ENCODE results near the gene CBARP.

CBARP gene

DNA sequence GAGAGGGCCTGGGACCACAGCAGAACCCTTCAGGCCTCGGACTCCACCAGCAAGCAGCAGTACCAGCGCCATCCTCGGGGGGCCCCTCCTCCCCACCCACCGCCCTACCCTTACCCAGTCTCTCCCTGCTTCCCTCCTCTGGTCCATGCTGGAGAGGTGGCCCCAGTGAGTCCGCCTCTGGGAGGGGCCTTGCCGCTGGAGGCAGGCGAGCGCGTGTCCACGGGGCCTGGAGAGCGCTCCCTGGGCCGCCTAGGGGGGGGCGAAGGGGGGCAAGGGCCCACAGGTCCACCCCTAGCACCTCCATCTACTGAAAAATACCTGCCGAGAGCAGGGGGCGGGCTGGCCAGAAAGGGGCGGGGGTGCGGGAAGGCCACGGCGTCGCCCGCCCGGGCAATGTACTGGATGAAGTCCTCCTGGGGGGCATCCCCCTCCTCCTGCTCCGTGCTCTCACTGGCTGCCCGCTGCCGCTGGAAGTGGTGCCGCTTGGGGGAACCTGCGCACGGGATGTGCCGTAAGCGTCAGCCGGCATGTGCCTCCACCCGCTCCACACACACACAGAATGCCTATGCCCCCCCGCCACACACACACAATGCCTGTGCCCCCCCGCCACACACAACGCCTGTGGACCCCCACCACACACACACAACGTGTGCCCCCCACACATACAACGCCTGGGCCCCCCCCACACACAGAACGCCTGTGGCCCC, 6.9 kb downstream of the CBARP start:
- ChIA-PET CTCF (no interaction called here), POLR2A (no interaction called here)
- Histone ChIP-seq H3K4me1 (ENCODE audit: control extremely low read depth in 1 of 4, control insufficient read depth in 4 of 4, insufficient read depth in 4 of 4, low read length in 3 of 4) (peaks cover 0 to 13% (median 5%) of the 10 kb centered on the region in 4 experiments), H3K27me3 (replicated peaks in 2 of 5; ENCODE audit: control insufficient read depth in 4 of 5, insufficient read depth in 5 of 5, low read length in 4 of 5) (peaks cover 0 to 8% (median 0%) of the 10 kb centered on the region in 5 experiments), H3K27ac (ENCODE audit: insufficient read depth in 1 of 2, low read depth in 1 of 2, low read length in 2 of 2, poor library complexity in 1 of 2, severe bottlenecking in 2 of 2) (no peak overlapping the region), H3K4me3 (ENCODE audit: control insufficient read depth in 1 of 7, extremely low read depth in 1 of 7, insufficient read depth in 4 of 7, low read depth in 2 of 7, low read length in 6 of 7) (no peak overlapping the region), H3K9me3 (ENCODE audit: control extremely low read depth in 1 of 5, control insufficient read depth in 4 of 5, insufficient read depth in 2 of 5, low read depth in 1 of 5, low read length in 4 of 5) (no peaks in the 10 kb centered on the region), H3K36me3 (ENCODE audit: control insufficient read depth in 4 of 4, insufficient read depth in 4 of 4, low read length in 3 of 4) (peaks cover 2 to 24% (median 12%) of the 10 kb centered on the region in 4 experiments)
- DNase-seq = no peak
- WGBS (ENCODE audit: insufficient coverage) = 93% methylated on average over 8 of the region's 38 CpGs

DNA sequence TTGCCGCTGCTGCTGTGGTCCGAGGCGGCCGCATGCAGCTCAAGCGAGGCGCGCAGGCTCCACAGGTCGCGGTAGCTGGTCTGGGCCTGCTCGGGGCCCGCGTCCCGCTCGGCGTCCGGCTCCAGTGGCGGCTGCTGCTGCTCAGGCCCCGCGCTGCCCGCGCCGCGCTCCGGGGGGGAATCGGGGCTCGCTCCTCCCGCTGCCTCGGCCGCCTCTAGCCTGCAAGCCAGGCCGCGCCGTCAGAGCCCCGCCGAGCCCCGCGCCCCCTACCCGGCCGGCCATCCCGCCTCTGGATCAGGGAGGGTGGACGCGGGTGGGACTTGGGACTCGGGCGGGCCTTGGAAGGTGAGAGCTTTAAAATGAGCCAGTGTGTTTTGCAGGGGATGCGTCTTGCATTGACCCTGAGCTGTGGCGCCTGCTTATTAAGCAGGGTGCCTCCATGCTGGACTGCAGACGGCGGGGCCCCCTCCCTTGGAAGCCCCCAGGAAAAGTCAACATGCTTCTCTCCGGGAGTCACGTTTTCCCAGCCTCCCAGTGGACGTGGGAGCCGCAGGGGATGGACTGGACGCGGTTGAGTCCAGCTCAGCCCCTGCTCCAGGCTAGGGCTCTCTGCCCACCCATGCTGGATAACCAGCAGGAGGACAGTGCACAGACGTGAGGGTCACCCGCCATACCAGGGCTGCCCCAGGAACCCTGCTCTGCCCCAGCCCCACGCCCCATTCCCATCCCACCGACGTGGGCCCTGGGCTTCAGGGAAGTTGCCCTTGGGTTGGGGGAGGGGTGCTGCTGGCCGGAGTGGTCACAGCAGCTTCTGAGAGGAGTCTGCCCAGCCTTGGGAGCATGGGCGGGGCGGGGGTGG, 7.7 kb downstream of the CBARP start:
- DNase-seq = no peak
- peaks cover 0 to 13% (median 5%) of the 10 kb centered on the region in 4 experiments for H3K4me1 ChIP-seq (ENCODE audit: control extremely low read depth in 1 of 4, control insufficient read depth in 4 of 4, insufficient read depth in 4 of 4, low read length in 3 of 4)
- no peak overlapping the region for H3K27ac ChIP-seq (ENCODE audit: insufficient read depth in 1 of 2, low read depth in 1 of 2, low read length in 2 of 2, poor library complexity in 1 of 2, severe bottlenecking in 2 of 2)
- H3K9me3 ChIP-seq (ENCODE audit: control extremely low read depth in 1 of 5, control insufficient read depth in 4 of 5, insufficient read depth in 2 of 5, low read depth in 1 of 5, low read length in 4 of 5) = no peaks in the 10 kb centered on the region
- peaks cover 0 to under 1% (median 0%) of the 10 kb centered on the region in 5 experiments for H3K27me3 ChIP-seq (replicated peaks in 2 of 5; ENCODE audit: control insufficient read depth in 4 of 5, insufficient read depth in 5 of 5, low read length in 4 of 5)
- POLR2A ChIA-PET = no interaction called here
- no peak overlapping the region for H3K4me3 ChIP-seq (ENCODE audit: control insufficient read depth in 1 of 7, extremely low read depth in 1 of 7, insufficient read depth in 4 of 7, low read depth in 2 of 7, low read length in 6 of 7)
- 94% methylated on average over 49 of the region's 61 CpGs for WGBS (ENCODE audit: insufficient coverage)
- peaks cover 2 to 30% (median 15%) of the 10 kb centered on the region in 4 experiments for H3K36me3 ChIP-seq (ENCODE audit: control insufficient read depth in 4 of 4, insufficient read depth in 4 of 4, low read length in 3 of 4)
- CTCF ChIA-PET = interaction anchor here (1.2 kb wide), 1 partner anchor 9 kb away, joined by 4 read pairs; no protein-coding TSS in a partner anchor

DNA sequence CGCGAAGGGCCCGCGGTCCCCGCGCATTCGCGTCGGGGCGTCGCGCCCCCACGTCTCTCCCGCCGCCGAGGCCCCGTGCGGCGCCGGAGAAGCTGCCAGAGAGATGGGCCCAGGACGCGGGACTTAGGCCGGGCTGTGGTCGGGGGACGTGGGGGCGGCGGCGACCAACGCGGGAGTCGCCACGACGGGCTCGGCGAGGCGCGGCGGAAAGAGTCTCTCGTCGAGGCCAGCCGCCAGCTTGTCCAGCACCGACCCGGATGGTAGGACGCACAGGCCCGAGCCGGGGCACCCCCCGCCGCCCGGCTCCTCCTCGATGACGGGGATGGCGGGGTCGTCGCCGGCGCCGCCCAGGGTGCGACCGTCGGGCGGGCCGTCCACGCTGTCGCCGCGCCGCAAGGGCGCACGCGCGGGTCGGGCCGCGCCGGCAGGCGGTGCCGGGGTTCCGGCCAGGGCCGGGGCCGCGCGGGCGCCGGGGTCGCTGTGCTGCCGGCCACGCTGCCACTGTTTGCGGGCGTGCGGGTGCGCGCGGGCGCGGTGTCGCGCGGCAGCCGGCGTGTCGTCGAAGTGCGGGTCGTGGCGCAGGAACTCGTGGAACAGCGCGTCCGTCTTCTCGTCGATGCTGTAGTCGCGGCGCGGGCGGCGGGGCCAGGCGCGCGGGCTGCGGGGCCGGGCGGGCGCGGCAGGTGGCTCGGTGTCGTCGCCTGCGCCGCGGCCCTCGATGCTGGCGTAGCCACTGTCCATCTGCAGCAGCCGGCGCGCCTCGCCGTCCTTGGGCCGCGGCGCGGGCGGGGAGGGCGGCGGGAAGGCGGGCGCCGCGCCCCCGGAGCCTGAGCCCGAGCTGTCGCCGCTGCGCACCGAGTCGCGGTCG, 8.5 kb downstream of the CBARP start:
- CTCF ChIA-PET = interaction anchor here (1.2 kb wide), 1 partner anchor 8 kb away, joined by 4 read pairs; no protein-coding TSS in a partner anchor
- H3K27me3 ChIP-seq (replicated peaks in 2 of 5; ENCODE audit: control insufficient read depth in 4 of 5, insufficient read depth in 5 of 5, low read length in 4 of 5) = no peaks in the 10 kb centered on the region
- no peak overlapping the region for H3K4me3 ChIP-seq (ENCODE audit: control insufficient read depth in 1 of 7, extremely low read depth in 1 of 7, insufficient read depth in 4 of 7, low read depth in 2 of 7, low read length in 6 of 7)
- H3K4me1 ChIP-seq (ENCODE audit: control extremely low read depth in 1 of 4, control insufficient read depth in 4 of 4, insufficient read depth in 4 of 4, low read length in 3 of 4) = peaks cover 0 to 13% (median 5%) of the 10 kb centered on the region in 4 experiments
- no peak for DNase-seq
- POLR2A ChIA-PET = no interaction called here
- no peak overlapping the region for H3K27ac ChIP-seq (ENCODE audit: insufficient read depth in 1 of 2, low read depth in 1 of 2, low read length in 2 of 2, poor library complexity in 1 of 2, severe bottlenecking in 2 of 2)
- 98% methylated on average over 122 of the region's 158 CpGs for WGBS (ENCODE audit: insufficient coverage)
- no peaks in the 10 kb centered on the region for H3K9me3 ChIP-seq (ENCODE audit: control extremely low read depth in 1 of 5, control insufficient read depth in 4 of 5, insufficient read depth in 2 of 5, low read depth in 1 of 5, low read length in 4 of 5)
- peaks cover 2 to 34% (median 20%) of the 10 kb centered on the region in 4 experiments for H3K36me3 ChIP-seq (ENCODE audit: control insufficient read depth in 4 of 4, insufficient read depth in 4 of 4, low read length in 3 of 4)

DNA sequence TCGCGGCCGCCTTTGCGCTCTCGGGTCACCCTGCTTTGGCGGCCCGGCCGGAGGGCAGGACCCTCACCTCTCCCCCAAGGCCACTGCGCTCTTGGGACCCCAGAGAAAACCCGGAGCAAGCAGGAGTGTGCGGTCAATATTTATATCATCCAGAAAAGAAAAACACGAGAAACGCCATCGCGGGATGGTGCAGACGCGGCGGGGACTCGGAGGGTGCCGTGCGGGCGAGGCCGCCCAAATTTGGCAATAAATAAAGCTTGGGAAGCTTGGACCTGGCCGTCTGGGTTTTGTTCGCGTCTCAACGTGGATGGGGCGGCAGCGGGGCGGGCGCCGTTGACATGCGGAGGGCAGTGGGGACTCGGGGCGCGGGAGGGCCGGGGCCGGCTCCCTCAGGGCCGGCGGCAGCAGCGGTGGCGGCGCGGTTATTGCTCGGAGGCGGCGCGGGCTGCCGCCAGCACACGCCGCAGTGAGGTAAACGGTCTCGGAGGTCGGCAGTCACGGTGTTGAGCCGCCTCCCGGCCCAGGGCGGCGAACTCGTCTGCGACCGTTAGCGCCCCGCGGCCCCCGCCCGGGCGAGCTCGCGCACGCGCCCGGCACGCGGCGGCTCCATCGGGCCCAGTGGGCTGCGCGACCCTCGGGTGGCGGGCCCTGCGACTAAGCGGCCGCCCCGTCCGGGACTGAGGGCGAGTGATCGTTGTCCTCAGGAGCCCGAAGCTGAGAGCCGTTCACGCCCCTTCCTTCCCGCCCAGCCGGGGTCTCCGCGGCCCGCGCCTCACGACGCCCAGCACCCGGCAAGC, 9.4 kb downstream of the CBARP start:
- POLR2A ChIA-PET = no interaction called here

DNA sequence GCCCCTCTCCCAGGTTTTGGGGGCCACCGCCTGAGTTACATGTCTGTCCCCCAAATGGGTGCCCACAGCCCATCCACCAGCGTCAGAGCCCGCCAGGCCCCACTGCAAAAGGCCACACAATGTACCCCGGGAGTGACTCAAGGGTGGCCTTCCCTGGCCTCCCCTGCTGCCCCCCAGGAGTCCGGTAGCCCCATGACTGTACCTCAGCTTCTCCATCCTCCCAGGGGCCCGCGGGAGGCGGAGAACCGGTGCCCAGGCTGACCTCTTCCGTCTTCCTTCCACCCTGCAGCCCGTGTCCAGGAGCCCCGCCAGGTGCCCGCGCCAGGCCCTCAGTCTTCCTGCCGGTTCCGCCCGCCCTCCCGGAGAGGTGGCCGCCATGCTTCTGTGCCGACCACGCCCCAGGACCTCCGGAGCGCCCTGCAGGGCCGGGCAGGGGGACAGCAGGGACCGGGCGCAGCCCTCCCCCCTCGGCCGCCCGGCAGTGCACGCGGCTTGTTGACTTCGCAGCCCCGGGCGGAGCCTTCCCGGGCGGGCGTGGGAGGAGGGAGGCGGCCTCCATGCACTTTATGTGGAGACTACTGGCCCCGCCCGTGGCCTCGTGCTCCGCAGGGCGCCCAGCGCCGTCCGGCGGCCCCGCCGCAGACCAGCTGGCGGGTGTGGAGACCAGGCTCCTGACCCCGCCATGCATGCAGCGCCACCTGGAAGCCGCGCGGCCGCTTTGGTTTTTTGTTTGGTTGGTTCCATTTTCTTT, 10.3 kb downstream of the CBARP start:
- WGBS (ENCODE audit: insufficient coverage) = 97% methylated on average over 53 of the region's 56 CpGs
- no peak for DNase-seq

More for the DNA sequence above, 9.4 kb downstream of the CBARP start:
- no peaks in the 10 kb centered on the region for H3K9me3 ChIP-seq (ENCODE audit: control extremely low read depth in 1 of 5, control insufficient read depth in 4 of 5, insufficient read depth in 2 of 5, low read depth in 1 of 5, low read length in 4 of 5)
- peaks cover 2 to 43% (median 24%) of the 10 kb centered on the region in 4 experiments for H3K36me3 ChIP-seq (ENCODE audit: control insufficient read depth in 4 of 4, insufficient read depth in 4 of 4, low read length in 3 of 4)
- CTCF ChIA-PET = interaction anchor here (1.2 kb wide), 1 partner anchor 11 kb away, joined by 3 read pairs; no protein-coding TSS in a partner anchor
- DNase-seq = no peak
- H3K27ac ChIP-seq (ENCODE audit: insufficient read depth in 1 of 2, low read depth in 1 of 2, low read length in 2 of 2, poor library complexity in 1 of 2, severe bottlenecking in 2 of 2) = no peak overlapping the region
- H3K4me3 ChIP-seq (ENCODE audit: control insufficient read depth in 1 of 7, extremely low read depth in 1 of 7, insufficient read depth in 4 of 7, low read depth in 2 of 7, low read length in 6 of 7) = no peak overlapping the region
- peaks cover 0 to 13% (median 5%) of the 10 kb centered on the region in 4 experiments for H3K4me1 ChIP-seq (ENCODE audit: control extremely low read depth in 1 of 4, control insufficient read depth in 4 of 4, insufficient read depth in 4 of 4, low read length in 3 of 4)
- 98% methylated on average over 79 of the region's 100 CpGs for WGBS (ENCODE audit: insufficient coverage)
- no peaks in the 10 kb centered on the region for H3K27me3 ChIP-seq (replicated peaks in 2 of 5; ENCODE audit: control insufficient read depth in 4 of 5, insufficient read depth in 5 of 5, low read length in 4 of 5)

More for the DNA sequence above, 10.3 kb downstream of the CBARP start:
- no peak overlapping the region for H3K27ac ChIP-seq (ENCODE audit: insufficient read depth in 1 of 2, low read depth in 1 of 2, low read length in 2 of 2, poor library complexity in 1 of 2, severe bottlenecking in 2 of 2)
- ChIA-PET POLR2A (no interaction called here), CTCF (interaction anchor here (1.2 kb wide), 1 partner anchor 12 kb away, joined by 3 read pairs; no protein-coding TSS in a partner anchor)
- H3K9me3 ChIP-seq (ENCODE audit: control extremely low read depth in 1 of 5, control insufficient read depth in 4 of 5, insufficient read depth in 2 of 5, low read depth in 1 of 5, low read length in 4 of 5) = no peaks in the 10 kb centered on the region
- H3K4me3 ChIP-seq (ENCODE audit: control insufficient read depth in 1 of 7, extremely low read depth in 1 of 7, insufficient read depth in 4 of 7, low read depth in 2 of 7, low read length in 6 of 7) = no peak overlapping the region
- peaks cover 2 to 52% (median 32%) of the 10 kb centered on the region in 4 experiments for H3K36me3 ChIP-seq (ENCODE audit: control insufficient read depth in 4 of 4, insufficient read depth in 4 of 4, low read length in 3 of 4)
- H3K27me3 ChIP-seq (replicated peaks in 2 of 5; ENCODE audit: control insufficient read depth in 4 of 5, insufficient read depth in 5 of 5, low read length in 4 of 5) = no peaks in the 10 kb centered on the region
- peaks cover 0 to 8% (median 2%) of the 10 kb centered on the region in 4 experiments for H3K4me1 ChIP-seq (ENCODE audit: control extremely low read depth in 1 of 4, control insufficient read depth in 4 of 4, insufficient read depth in 4 of 4, low read length in 3 of 4)

All from common myeloid progenitor, CD34-positive (primary cell).